Measurements from ENCODE around the gene EPB41L2. TPM values are rescaled to one million over a fixed set of nuclear protein-coding genes. Genes with fewer than 3 reads are reported as not detected.

EPB41L2 gene
- total RNA-seq, 1 experiment from 2014 or later, result 199 TPM

DNA sequence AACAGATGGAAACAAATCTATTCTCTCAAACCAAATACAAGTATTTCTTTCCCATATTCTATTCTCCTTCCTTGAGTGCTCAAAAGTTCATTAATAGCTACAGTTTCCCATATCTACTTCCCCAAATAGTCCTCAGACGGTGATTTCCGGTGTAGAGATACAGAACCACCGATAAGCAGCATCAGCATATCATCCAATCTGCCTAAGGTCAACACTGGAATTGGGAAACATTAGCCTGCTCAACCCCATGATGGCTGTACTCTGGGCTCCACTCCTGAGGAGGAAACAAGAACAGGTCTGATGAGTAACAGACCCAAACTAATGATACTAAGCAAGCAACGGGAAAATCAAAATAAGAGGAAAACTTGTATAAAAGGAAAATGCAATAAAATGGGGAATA lies 115.6 kb downstream of the EPB41L2 start:
- BruUV-seq (replicated peaks), result no TSS peak
- intact Hi-C loops (cut with micrococcal nuclease; ENCODE audit: unreplicated experiment), result no loop called here
- ChIA-PET CTCF (no interaction called here), POLR2A (interaction anchor here (0.6 kb wide), 1 partner anchor 16 kb away, joined by 6 read pairs; no protein-coding TSS in a partner anchor)
- no peak for DNase-seq (ENCODE audit: low read depth, low spot score)
- Histone ChIP-seq H3K4me3 (ENCODE audit: low read depth in 2 of 2, low read length in 2 of 2) (no peak overlapping the region), H3K9me3 (ENCODE audit: control insufficient read depth, insufficient read depth, low read depth, low read length) (no peaks in the 10 kb centered on the region), H3K27ac (ENCODE audit: low read length) (no peak overlapping the region), H3K27me3 (ENCODE audit: control insufficient read depth, insufficient read depth, low read length) (no peaks in the 10 kb centered on the region), H3K36me3 (ENCODE audit: control insufficient read depth, insufficient read depth, low read length) (no peaks in the 10 kb centered on the region; the same call in 1 of the 2 replicates), H3K4me1 (ENCODE audit: control insufficient read depth, insufficient read depth, low read length) (peaks cover 28% of the 10 kb centered on the region)
- TF ChIP-seq POLR2AphosphoS5 (IDR thresholded peaks at IDR 0.05; ENCODE audit: low read depth, low read length) (no peak), TCF7L2 (IDR thresholded peaks at IDR 0.05; ENCODE audit: low read depth, low read length) (no peak), SIN3A (IDR thresholded peaks at IDR 0.05; ENCODE audit: borderline replicate concordance, insufficient read depth, low read depth, low read length) (no peak)
- TF ChIP-seq, protein P1, sequence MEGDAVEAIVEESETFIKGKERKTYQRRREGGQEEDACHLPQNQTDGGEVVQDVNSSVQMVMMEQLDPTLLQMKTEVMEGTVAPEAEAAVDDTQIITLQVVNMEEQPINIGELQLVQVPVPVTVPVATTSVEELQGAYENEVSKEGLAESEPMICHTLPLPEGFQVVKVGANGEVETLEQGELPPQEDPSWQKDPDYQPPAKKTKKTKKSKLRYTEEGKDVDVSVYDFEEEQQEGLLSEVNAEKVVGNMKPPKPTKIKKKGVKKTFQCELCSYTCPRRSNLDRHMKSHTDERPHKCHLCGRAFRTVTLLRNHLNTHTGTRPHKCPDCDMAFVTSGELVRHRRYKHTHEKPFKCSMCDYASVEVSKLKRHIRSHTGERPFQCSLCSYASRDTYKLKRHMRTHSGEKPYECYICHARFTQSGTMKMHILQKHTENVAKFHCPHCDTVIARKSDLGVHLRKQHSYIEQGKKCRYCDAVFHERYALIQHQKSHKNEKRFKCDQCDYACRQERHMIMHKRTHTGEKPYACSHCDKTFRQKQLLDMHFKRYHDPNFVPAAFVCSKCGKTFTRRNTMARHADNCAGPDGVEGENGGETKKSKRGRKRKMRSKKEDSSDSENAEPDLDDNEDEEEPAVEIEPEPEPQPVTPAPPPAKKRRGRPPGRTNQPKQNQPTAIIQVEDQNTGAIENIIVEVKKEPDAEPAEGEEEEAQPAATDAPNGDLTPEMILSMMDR (IDR thresholded peaks at IDR 0.05), result no peak
- TF ChIP-seq, protein P2, sequence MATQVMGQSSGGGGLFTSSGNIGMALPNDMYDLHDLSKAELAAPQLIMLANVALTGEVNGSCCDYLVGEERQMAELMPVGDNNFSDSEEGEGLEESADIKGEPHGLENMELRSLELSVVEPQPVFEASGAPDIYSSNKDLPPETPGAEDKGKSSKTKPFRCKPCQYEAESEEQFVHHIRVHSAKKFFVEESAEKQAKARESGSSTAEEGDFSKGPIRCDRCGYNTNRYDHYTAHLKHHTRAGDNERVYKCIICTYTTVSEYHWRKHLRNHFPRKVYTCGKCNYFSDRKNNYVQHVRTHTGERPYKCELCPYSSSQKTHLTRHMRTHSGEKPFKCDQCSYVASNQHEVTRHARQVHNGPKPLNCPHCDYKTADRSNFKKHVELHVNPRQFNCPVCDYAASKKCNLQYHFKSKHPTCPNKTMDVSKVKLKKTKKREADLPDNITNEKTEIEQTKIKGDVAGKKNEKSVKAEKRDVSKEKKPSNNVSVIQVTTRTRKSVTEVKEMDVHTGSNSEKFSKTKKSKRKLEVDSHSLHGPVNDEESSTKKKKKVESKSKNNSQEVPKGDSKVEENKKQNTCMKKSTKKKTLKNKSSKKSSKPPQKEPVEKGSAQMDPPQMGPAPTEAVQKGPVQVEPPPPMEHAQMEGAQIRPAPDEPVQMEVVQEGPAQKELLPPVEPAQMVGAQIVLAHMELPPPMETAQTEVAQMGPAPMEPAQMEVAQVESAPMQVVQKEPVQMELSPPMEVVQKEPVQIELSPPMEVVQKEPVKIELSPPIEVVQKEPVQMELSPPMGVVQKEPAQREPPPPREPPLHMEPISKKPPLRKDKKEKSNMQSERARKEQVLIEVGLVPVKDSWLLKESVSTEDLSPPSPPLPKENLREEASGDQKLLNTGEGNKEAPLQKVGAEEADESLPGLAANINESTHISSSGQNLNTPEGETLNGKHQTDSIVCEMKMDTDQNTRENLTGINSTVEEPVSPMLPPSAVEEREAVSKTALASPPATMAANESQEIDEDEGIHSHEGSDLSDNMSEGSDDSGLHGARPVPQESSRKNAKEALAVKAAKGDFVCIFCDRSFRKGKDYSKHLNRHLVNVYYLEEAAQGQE (IDR thresholded peaks at IDR 0.05; ENCODE audit: insufficient read depth in 1 of 2, low read depth in 2 of 2, low read length in 1 of 2), result no peak
- in situ Hi-C loops (cut with HindIII; ENCODE audit: low pct_unique_long_range_greater_than_20kb, low sequenced_read_pairs), result no loop called here
- ATAC-seq, result no peak

DNA sequence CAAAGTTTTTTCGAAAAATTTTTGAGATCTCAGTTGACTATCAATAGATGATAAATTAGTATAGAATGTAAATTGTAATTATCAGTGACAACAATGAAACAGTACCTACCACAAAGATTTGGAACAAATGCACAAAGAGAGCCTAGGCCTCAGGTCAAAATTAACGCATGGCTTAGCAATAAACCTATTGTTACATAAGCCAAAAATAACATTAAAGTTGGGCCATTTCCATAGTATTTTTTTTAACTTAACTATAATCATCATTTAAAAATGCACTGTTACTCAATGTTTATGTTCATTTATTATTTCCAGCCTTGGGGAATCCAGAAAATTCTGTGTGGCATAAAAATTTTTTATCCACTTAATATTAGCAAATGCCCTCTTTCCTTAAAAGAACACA lies 117.0 kb downstream of the EPB41L2 start:
- TF ChIP-seq, protein P2 (IDR thresholded peaks at IDR 0.05; ENCODE audit: insufficient read depth in 1 of 2, low read depth in 2 of 2, low read length in 1 of 2), result no peak
- TF ChIP-seq POLR2AphosphoS5 (IDR thresholded peaks at IDR 0.05; ENCODE audit: low read depth, low read length), result no peak
- no peak for TF ChIP-seq TCF7L2 (IDR thresholded peaks at IDR 0.05; ENCODE audit: low read depth, low read length)
- TF ChIP-seq SIN3A (IDR thresholded peaks at IDR 0.05; ENCODE audit: borderline replicate concordance, insufficient read depth, low read depth, low read length), result no peak
- no peaks in the 10 kb centered on the region for H3K27me3 ChIP-seq (ENCODE audit: control insufficient read depth, insufficient read depth, low read length)
- CTCF ChIA-PET, result interaction anchor here (0.6 kb wide), 1 partner anchor 116 kb away, joined by 3 read pairs; no protein-coding TSS in a partner anchor
- intact Hi-C loops (cut with micrococcal nuclease; ENCODE audit: unreplicated experiment) (no loop called here), in situ Hi-C loops (cut with HindIII; ENCODE audit: low pct_unique_long_range_greater_than_20kb, low sequenced_read_pairs) (no loop called here)
- POLR2A ChIA-PET, result no interaction called here
- ATAC-seq (no peak), DNase-seq (ENCODE audit: low read depth, low spot score) (no peak)
- no peaks in the 10 kb centered on the region for H3K36me3 ChIP-seq (ENCODE audit: control insufficient read depth, insufficient read depth, low read length)
- BruUV-seq (replicated peaks), result no TSS peak
- H3K4me3 ChIP-seq (ENCODE audit: low read depth in 2 of 2, low read length in 2 of 2), result no peak overlapping the region
- H3K9me3 ChIP-seq (ENCODE audit: control insufficient read depth, insufficient read depth, low read depth, low read length), result no peaks in the 10 kb centered on the region
- peaks cover 28% of the 10 kb centered on the region for H3K4me1 ChIP-seq (ENCODE audit: control insufficient read depth, insufficient read depth, low read length)
- H3K27ac ChIP-seq (ENCODE audit: low read length), result peak overlapping the region; percentile 80
